ENCODE measurements around the gene SLC25A47.

- TF ChIP-seq CTCF (IDR thresholded peaks at IDR 0.05): no peak
- no peak for TF ChIP-seq POLR2A (IDR thresholded peaks at IDR 0.05)
These were observed 36.0 kb downstream of the SLC25A47 start for GRCh38 chr14:100359111-100359510.
